Measurements from ENCODE around the gene MAB21L2. TPM values are rescaled to one million over a fixed set of nuclear protein-coding genes. Genes with fewer than 3 reads are reported as not detected.

MAB21L2 gene
- polyA plus RNA-seq, 3 donors = not detected

GRCh38 chr4:150580306-150580705 is 1.6 kb upstream of the MAB21L2 start:
- Histone ChIP-seq H3K4me2 (replicated peaks; ENCODE audit: extremely low read depth, low read length, poor library complexity, severe bottlenecking) (no peak overlapping the region), H3K27me3 (ENCODE audit: control insufficient read depth in 2 of 2, insufficient read depth in 2 of 2, low read length in 2 of 2) (no peaks in the 10 kb centered on the region), H3K4me1 (ENCODE audit: control insufficient read depth in 1 of 2, insufficient read depth in 2 of 2, low read length in 2 of 2) (no peaks in the 10 kb centered on the region), H4K20me1 (ENCODE audit: insufficient read depth, low read length) (no peaks in the 10 kb centered on the region), H3K79me2 (ENCODE audit: insufficient read depth, low read length) (no peaks in the 10 kb centered on the region), H3K27ac (ENCODE audit: low read depth in 1 of 2, low read length in 2 of 2) (no peak overlapping the region), H2AFZ (ENCODE audit: insufficient read depth, low read depth, low read length, poor library complexity, severe bottlenecking) (no peak overlapping the region), H3K9ac (ENCODE audit: insufficient read depth, low read length, poor library complexity, severe bottlenecking) (no peak overlapping the region), H3K9me3 (replicated peaks in 1 of 2; ENCODE audit: control insufficient read depth in 1 of 2, insufficient read depth in 1 of 2, low read length in 2 of 2) (peaks cover 37 to 38% of the 10 kb centered on the region in 2 donors), H3K36me3 (replicated peaks in 1 of 2; ENCODE audit: control insufficient read depth in 1 of 2, insufficient read depth in 2 of 2, low read length in 2 of 2) (peaks cover 5 to 17% of the 10 kb centered on the region in 2 donors), H3K4me3 (replicated peaks in 1 of 3; ENCODE audit: low read depth in 2 of 3, low read length in 3 of 3) (no peak overlapping the region)
- no peak for DNase-seq
- TF ChIP-seq CTCF (IDR thresholded peaks at IDR 0.05) = no peak
- H3K4me3 Mint-ChIP-seq = no peak overlapping the region
- WGBS (ENCODE audit: insufficient coverage) = 98% methylated on average over 6 of the region's 9 CpGs
- H3K27ac Mint-ChIP-seq = no peak overlapping the region
- no peaks in the 10 kb centered on the region for H3K4me1 Mint-ChIP-seq
- H3K9me3 Mint-ChIP-seq = peaks cover 32 to 41% (median 38%) of the 10 kb centered on the region in 7 donors
- no peaks in the 10 kb centered on the region for H3K27me3 Mint-ChIP-seq (ENCODE audit: low read depth in 3 of 3)
- intact Hi-C loops (cut with micrococcal nuclease) = no loop called here
- H3K36me3 Mint-ChIP-seq = peaks cover 24 to 32% of the 10 kb centered on the region in 2 donors

GRCh38 chr4:150581056-150581605 is 820 bp upstream of the MAB21L2 start:
- Histone ChIP-seq H3K9ac (ENCODE audit: insufficient read depth, low read length, poor library complexity, severe bottlenecking) (no peak overlapping the region), H3K4me3 (replicated peaks in 1 of 3; ENCODE audit: low read depth in 2 of 3, low read length in 3 of 3) (no peak overlapping the region), H3K27me3 (ENCODE audit: control insufficient read depth in 2 of 2, insufficient read depth in 2 of 2, low read length in 2 of 2) (no peaks in the 10 kb centered on the region), H3K4me2 (replicated peaks; ENCODE audit: extremely low read depth, low read length, poor library complexity, severe bottlenecking) (no peak overlapping the region), H3K36me3 (replicated peaks in 1 of 2; ENCODE audit: control insufficient read depth in 1 of 2, insufficient read depth in 2 of 2, low read length in 2 of 2) (peaks cover 5 to 17% of the 10 kb centered on the region in 2 donors), H4K20me1 (ENCODE audit: insufficient read depth, low read length) (no peaks in the 10 kb centered on the region), H3K27ac (ENCODE audit: low read depth in 1 of 2, low read length in 2 of 2) (no peak overlapping the region), H3K79me2 (ENCODE audit: insufficient read depth, low read length) (no peaks in the 10 kb centered on the region), H3K4me1 (ENCODE audit: control insufficient read depth in 1 of 2, insufficient read depth in 2 of 2, low read length in 2 of 2) (no peaks in the 10 kb centered on the region), H2AFZ (ENCODE audit: insufficient read depth, low read depth, low read length, poor library complexity, severe bottlenecking) (no peak overlapping the region), H3K9me3 (replicated peaks in 1 of 2; ENCODE audit: control insufficient read depth in 1 of 2, insufficient read depth in 1 of 2, low read length in 2 of 2) (peaks cover 37 to 38% of the 10 kb centered on the region in 2 donors)
- no peak for TF ChIP-seq CTCF (IDR thresholded peaks at IDR 0.05)
- WGBS (ENCODE audit: insufficient coverage) = no CpG with 5 or more reads among the region's 7 CpGs
- Mint-ChIP-seq H3K27ac (no peak overlapping the region), H3K27me3 (ENCODE audit: low read depth in 3 of 3) (no peaks in the 10 kb centered on the region), H3K36me3 (peaks cover 26 to 33% of the 10 kb centered on the region in 2 donors), H3K4me1 (no peaks in the 10 kb centered on the region), H3K9me3 (peaks cover 32 to 41% (median 38%) of the 10 kb centered on the region in 7 donors), H3K4me3 (no peak overlapping the region)
- no peak for DNase-seq
- intact Hi-C loops (cut with micrococcal nuclease) = no loop called here
